PC-9 (cell line): ENCODE measurements around the gene KIF22. TPM values are rescaled to one million over a fixed set of nuclear protein-coding genes. Genes with fewer than 3 reads are reported as not detected.
"Not testable (repeated sequence)": the region's sequence is repeated elsewhere in the genome, so short reads cannot be mapped to it uniquely, and the experiment has no call there.

Source experiments
- BruUV-seq: library from RNA; stranded (reverse); fragments of 400-500 nt; replicated peaks from 2 replicates; lab custom pipeline; 2021; lab: Mats Ljungman, UMichigan
- CTCF ChIA-PET: fragments of 300-600 bp; sonication (Branson Sonifier 250); formaldehyde crosslinking; loops from one replicate; lab custom pipeline; 2022; ENCODE audit warnings: antibody characterized with exemption; lab: Charles Lee
- POLR2A ChIA-PET: fragments of 300-600 bp; sonication (Branson Sonifier 250); formaldehyde crosslinking; loops from one replicate; lab custom pipeline; 2022; ENCODE audit warnings: antibody characterized with exemption; ENCODE audit not compliant: unreplicated experiment; lab: Charles Lee
- DNase-seq, 2 experiments: peaks; one replicate each; pipeline versions ENCODE4 v3.0.0 to v3.0.0-alpha.2; 2015 to 2022; ENCODE audit warnings: mixed read lengths in 1 of 2
- H2AFZ ChIP-seq: fragments of 200-600 bp; sonication (generic); 2 replicates; pipeline ENCODE4 v1.8.1; 2017; ENCODE audit warnings: antibody characterized with exemption
- H3F3A ChIP-seq: fragments of 200-600 bp; sonication (generic); 2 replicates; pipeline ENCODE4 v1.8.1; 2017; ENCODE audit warnings: antibody characterized with exemption, mild to moderate bottlenecking, low read depth; ENCODE audit not compliant: insufficient read depth
- H3K27ac ChIP-seq: fragments of 200-600 bp; sonication (generic); 2 replicates; pipeline ENCODE4 v1.6.1; 2016; ENCODE audit warnings: mixed run types
- H3K27me3 ChIP-seq: fragments of 200-600 bp; sonication (generic); 2 replicates; pipeline ENCODE4 v1.6.1; 2016; ENCODE audit warnings: low read depth, mixed run types; ENCODE audit not compliant: insufficient read depth
- H3K36me3 ChIP-seq: fragments of 200-600 bp; sonication (generic); 2 replicates; pipeline ENCODE4 v1.6.1; 2016; ENCODE audit warnings: low read depth, mixed run types
- H3K4me1 ChIP-seq: fragments of 200-600 bp; sonication (generic); replicated peaks from 2 replicates; pipeline ENCODE4 v1.6.1; 2016; ENCODE audit warnings: mixed run types; ENCODE audit not compliant: insufficient read depth
- H3K4me2 ChIP-seq: fragments of 200-600 bp; sonication (generic); 2 replicates; pipeline ENCODE4 v1.6.1; 2017; ENCODE audit warnings: mixed run types
- H3K4me3 ChIP-seq: fragments of 200-600 bp; sonication (generic); 2 replicates; pipeline ENCODE4 v1.6.1; 2016; ENCODE audit warnings: mixed run types
- H3K79me2 ChIP-seq: fragments of 200-600 bp; sonication (generic); 2 replicates; pipeline ENCODE4 v1.6.1; 2017; ENCODE audit warnings: low read depth, mixed run types
- H3K9me2 ChIP-seq: fragments of 200-600 bp; sonication (generic); 2 replicates; pipeline ENCODE4 v1.8.1; 2017; ENCODE audit warnings: mild to moderate bottlenecking; ENCODE audit not compliant: insufficient read depth
- H3K9me3 ChIP-seq: fragments of 200-600 bp; sonication (generic); 2 replicates; pipeline ENCODE4 v1.8.1; 2016; ENCODE audit warnings: low read depth; ENCODE audit not compliant: insufficient read depth
- H4K20me1 ChIP-seq: fragments of 200-600 bp; sonication (generic); 2 replicates; pipeline ENCODE4 v1.8.1; 2017; ENCODE audit not compliant: insufficient read depth
- EZH2 ChIP-seq: fragments of 200-600 bp; sonication (generic); IDR thresholded peaks from 2 replicates; pipeline ENCODE4 v1.8.0; 2017; ENCODE audit warnings: antibody characterized with exemption, low read depth
- intact Hi-C: fragments of 100-400 bp; cut with micrococcal nuclease; formaldehyde crosslinking; loops from one replicate; pipeline ENCODE4 v1.10.0; 2022; ENCODE audit not compliant: unreplicated experiment
- total RNA-seq: library from RNA; stranded (reverse); gene quantifications from 2 replicates; pipeline ENCODE4 v1.2.3, GENCODE V29; 2021
- TF ChIP-seq, protein P1 (sequence below): fragments of 200-600 bp; sonication (generic); conservative IDR thresholded peaks from 2 replicates; pipeline ENCODE4 v1.6.1; 2017; ENCODE audit warnings: mixed run types, antibody characterized with exemption, mild to moderate bottlenecking, moderate library complexity

The KIF22 gene
- total RNA-seq, 1 experiment from 2014 or later = 179 TPM

DNA sequence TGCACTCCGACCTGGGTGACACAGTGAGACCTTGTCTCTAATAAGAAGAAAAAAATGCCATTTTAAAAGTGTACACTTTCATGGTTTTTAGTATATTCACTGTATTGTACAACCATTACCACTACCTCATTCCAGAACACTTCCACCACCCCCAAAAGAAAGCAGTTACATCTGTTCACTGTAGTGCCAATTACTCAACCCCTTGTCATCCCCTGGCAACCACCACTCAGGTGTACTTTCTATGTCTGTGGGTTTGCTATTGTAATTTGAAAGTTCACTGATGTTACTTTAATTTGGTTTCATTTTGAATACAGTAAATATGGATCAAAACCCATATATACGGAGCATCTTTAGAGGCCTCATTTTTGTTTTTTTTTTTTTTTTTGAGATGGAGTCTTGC is 6.4 kb upstream of the KIF22 start:
- TF ChIP-seq EZH2 = no peak
- TF ChIP-seq, protein P1, sequence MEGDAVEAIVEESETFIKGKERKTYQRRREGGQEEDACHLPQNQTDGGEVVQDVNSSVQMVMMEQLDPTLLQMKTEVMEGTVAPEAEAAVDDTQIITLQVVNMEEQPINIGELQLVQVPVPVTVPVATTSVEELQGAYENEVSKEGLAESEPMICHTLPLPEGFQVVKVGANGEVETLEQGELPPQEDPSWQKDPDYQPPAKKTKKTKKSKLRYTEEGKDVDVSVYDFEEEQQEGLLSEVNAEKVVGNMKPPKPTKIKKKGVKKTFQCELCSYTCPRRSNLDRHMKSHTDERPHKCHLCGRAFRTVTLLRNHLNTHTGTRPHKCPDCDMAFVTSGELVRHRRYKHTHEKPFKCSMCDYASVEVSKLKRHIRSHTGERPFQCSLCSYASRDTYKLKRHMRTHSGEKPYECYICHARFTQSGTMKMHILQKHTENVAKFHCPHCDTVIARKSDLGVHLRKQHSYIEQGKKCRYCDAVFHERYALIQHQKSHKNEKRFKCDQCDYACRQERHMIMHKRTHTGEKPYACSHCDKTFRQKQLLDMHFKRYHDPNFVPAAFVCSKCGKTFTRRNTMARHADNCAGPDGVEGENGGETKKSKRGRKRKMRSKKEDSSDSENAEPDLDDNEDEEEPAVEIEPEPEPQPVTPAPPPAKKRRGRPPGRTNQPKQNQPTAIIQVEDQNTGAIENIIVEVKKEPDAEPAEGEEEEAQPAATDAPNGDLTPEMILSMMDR = no peak
- ChIA-PET CTCF (interaction anchor here (0.6 to 1.4 kb wide), 6 partner anchors 12 to 83 kb away, joined by 3 to 19 read pairs (median 4); no protein-coding TSS in a partner anchor), POLR2A (no interaction called here)
- intact Hi-C loops = no loop called here
- peak overlapping the region; percentile 42 for H3K27ac ChIP-seq
- peaks cover 54% of the 10 kb centered on the region for H3K4me1 ChIP-seq
- H3K4me3 ChIP-seq = no peak overlapping the region
- H3K9me3 ChIP-seq = 0 out of 2 replicates have a peak, but pooled peaks cover 4% of the 10 kb centered on the region
- peaks cover 39% of the 10 kb centered on the region for H3F3A ChIP-seq
- DNase-seq = peak; percentile 44 to 55
- no peaks in the 10 kb centered on the region for H3K27me3 ChIP-seq
- H3K4me2 ChIP-seq = peak overlapping the region; percentile 53
- no peak overlapping the region for H2AFZ ChIP-seq
- H3K9me2 ChIP-seq = no peaks in the 10 kb centered on the region
- H4K20me1 ChIP-seq = no peaks in the 10 kb centered on the region
- no TSS peak for BruUV-seq
- H3K79me2 ChIP-seq = no peaks in the 10 kb centered on the region
- H3K36me3 ChIP-seq = no peaks in the 10 kb centered on the region

DNA sequence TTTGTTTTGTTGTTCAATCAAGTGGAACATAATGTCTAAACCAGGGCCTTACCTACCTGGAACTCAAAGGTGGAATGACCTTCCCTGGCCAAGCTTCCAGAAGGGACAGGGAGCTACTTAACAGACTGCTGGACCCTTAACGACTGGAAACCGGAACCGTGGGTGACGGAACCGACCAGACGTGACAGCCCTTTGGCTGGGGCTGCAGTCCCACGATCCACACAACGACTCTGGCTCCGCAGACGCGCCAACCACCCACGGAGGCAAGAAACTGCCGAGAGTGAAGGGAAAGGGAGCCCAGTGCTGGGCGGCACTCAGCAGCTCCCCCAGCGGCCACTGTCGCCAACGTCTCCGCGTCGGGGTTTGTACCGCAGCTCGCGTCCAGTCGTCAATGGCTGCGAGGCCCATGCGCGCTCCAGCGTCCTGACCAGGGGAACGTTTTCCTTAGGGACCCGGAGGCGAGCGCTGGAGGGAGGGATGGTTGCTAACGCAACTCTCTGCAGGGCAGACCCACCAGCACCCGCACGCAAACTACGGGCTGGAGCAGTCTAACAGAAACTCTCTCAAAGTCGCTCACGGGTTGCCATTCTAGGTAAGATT is 5.5 kb upstream of the KIF22 start:
- Histone ChIP-seq H3K9me3 (0 out of 2 replicates have a peak, but pooled peaks cover 4% of the 10 kb centered on the region), H3K4me1 (peaks cover 53% of the 10 kb centered on the region), H3K36me3 (no peaks in the 10 kb centered on the region), H3F3A (peaks cover 31% of the 10 kb centered on the region), H3K27me3 (no peaks in the 10 kb centered on the region), H4K20me1 (no peaks in the 10 kb centered on the region), H3K4me3 (no peak overlapping the region), H3K9me2 (no peaks in the 10 kb centered on the region), H2AFZ (no peak overlapping the region), H3K4me2 (no peak overlapping the region), H3K27ac (no peak overlapping the region), H3K79me2 (no peaks in the 10 kb centered on the region)
- ChIA-PET CTCF (interaction anchor here (0.6 to 1.4 kb wide), 5 partner anchors 13 to 84 kb away, joined by 3 to 19 read pairs (median 4); no protein-coding TSS in a partner anchor), POLR2A (interaction anchor here (0.6 to 0.7 kb wide), 2 partner anchors 21 to 39 kb away, joined by 3 to 8 read pairs; partner anchors contain the start of gene MAZ)
- BruUV-seq = no TSS peak
- no peak for DNase-seq
- intact Hi-C loops = no loop called here
- TF ChIP-seq, protein P1 = no peak
- no peak for TF ChIP-seq EZH2

- Histone ChIP-seq H3K4me1 (peaks cover 43% of the 10 kb centered on the region), H3F3A (peaks cover 29% of the 10 kb centered on the region), H3K79me2 (peaks cover 16% of the 10 kb centered on the region)
- H3K4me2 ChIP-seq, H3K9me2 ChIP-seq, H3K36me3 ChIP-seq, H3K27me3 ChIP-seq, H4K20me1 ChIP-seq, H3K4me3 ChIP-seq, H2AFZ ChIP-seq, intact Hi-C loops, H3K27ac ChIP-seq, DNase-seq, BruUV-seq, H3K9me3 ChIP-seq, CTCF ChIA-PET: not testable (repeated sequence)
- POLR2A ChIA-PET = interaction anchor here (0.6 kb wide), 2 partner anchors 38 to 76 kb away, joined by 4 to 27 read pairs; no protein-coding TSS in a partner anchor
Observed at GRCh38 chr16:29787155-29787554, 3.4 kb upstream of the KIF22 start.
